Gastroesophageal sphincter (tissue), 4 donors: ENCODE measurements around the gene PPA1. TPM values are rescaled to one million over a fixed set of nuclear protein-coding genes. Genes with fewer than 3 reads are reported as not detected.

Experiments used
- ATAC-seq: fragments of 150-250 bp; one replicate; pipeline ENCODE4 v1.9.1; 2016; ENCODE audit warnings: mild to moderate bottlenecking, moderate library complexity
- H3K27ac ChIP-seq, 4 donors: fragments of 200-600 bp; sonication (generic) in 3 of 4; 1 replicate in 3 of 4; 2 replicates in 1 of 4; pipeline ENCODE4 v1.5.1; 2016 to 2019
- H3K27me3 ChIP-seq: fragments of 200-600 bp; sonication (generic); one replicate; pipeline ENCODE4 v1.5.1; 2019
- H3K36me3 ChIP-seq, 2 donors: fragments of 200-600 bp; sonication (generic); one replicate each; pipeline ENCODE4 v1.5.1; 2019; ENCODE audit warnings: control low read depth in 1 of 2
- H3K4me1 ChIP-seq, 3 donors: fragments of 200-600 bp; sonication (generic); 1 replicate in 2 of 3; 2 replicates in 1 of 3; pipeline ENCODE4 v1.5.1; 2016 to 2019; ENCODE audit warnings: control low read depth in 2 of 3
- H3K4me3 ChIP-seq, 2 donors: fragments of 200-600 bp; sonication (generic); one replicate each; pipeline ENCODE4 v1.5.1; 2019; ENCODE audit warnings: mild to moderate bottlenecking in 1 of 2, moderate library complexity in 1 of 2
- H3K9me3 ChIP-seq, 3 donors: fragments of 200-600 bp; sonication (generic); one replicate each; pipeline ENCODE4 v1.5.1; 2017 to 2019; ENCODE audit warnings: control low read depth in 2 of 3
- CTCF ChIP-seq, 4 experiments: fragments of 200-600 bp in 2 of 4; fragments of 450-650 bp in 2 of 4; sonication (generic) in 1 of 4; IDR thresholded peaks; one replicate each; pipeline ENCODE4 v1.5.1; 2017 to 2019; ENCODE audit warnings: antibody characterized with exemption in 4 of 4, mild to moderate bottlenecking in 2 of 4, moderate library complexity in 2 of 4
- EP300 ChIP-seq: sonication (generic); formaldehyde crosslinking; IDR thresholded peaks from one replicate; pipeline ENCODE4 v1.6.1; 2017; ENCODE audit warnings: antibody characterized with exemption, mild to moderate bottlenecking
- POLR2A ChIP-seq, 2 donors: fragments of 450-650 bp; IDR thresholded peaks; one replicate each; pipeline ENCODE4 v1.6.1; 2017; ENCODE audit warnings: antibody characterized with exemption in 2 of 2, mild to moderate bottlenecking in 2 of 2, moderate library complexity in 1 of 2
- POLR2AphosphoS5 ChIP-seq: sonication (generic); formaldehyde crosslinking; IDR thresholded peaks from one replicate; pipeline ENCODE4 v1.6.1; 2017; ENCODE audit warnings: antibody characterized with exemption
- WGBS, 2 donors: methylation state at CpG; one replicate each; pipeline ENCODE4 v1.1.5; 2018; ENCODE audit warnings: low coverage in 1 of 2; 5-methylcytosine and 5-hydroxymethylcytosine counted together
- total RNA-seq, 4 donors: library from RNA; depleted of rRNA; stranded (reverse); fragments of >200 nt; gene quantifications; one replicate each; pipeline ENCODE4 v1.1.0, GENCODE V29; 2016

The PPA1 gene
- total RNA-seq, 4 donors from 2014 or later: 45.0 to 91.4 (median 78.6) TPM

- no peaks in the 10 kb centered on the region for H3K4me1 ChIP-seq
- peaks cover 4 to 99% of the 10 kb centered on the region in 2 donors for H3K36me3 ChIP-seq
- H3K9me3 ChIP-seq: no peaks in the 10 kb centered on the region
- no peak overlapping the region for H3K4me3 ChIP-seq
- H3K27me3 ChIP-seq: no peaks in the 10 kb centered on the region
- ATAC-seq: no peak
- TF ChIP-seq EP300 (no peak), POLR2A (IDR thresholded peaks at IDR 0.05) (no peak), POLR2AphosphoS5 (no peak), CTCF (IDR thresholded peaks at IDR 0.05) (no peak)
- H3K27ac ChIP-seq: no peak overlapping the region
These were observed 21.0 kb downstream of the PPA1 start for GRCh38 chr10:70212277-70212676.

GRCh38 chr10:70206762-70207161, 26.5 kb downstream of the PPA1 start:
- no CpG with 5 or more reads among the region's 5 CpGs for WGBS, 2 donors
- no peaks in the 10 kb centered on the region for H3K27me3 ChIP-seq

GRCh38 chr10:70201105-70201504, 32.1 kb downstream of the PPA1 start:
- H3K4me3 ChIP-seq: no peak overlapping the region
- no peaks in the 10 kb centered on the region for H3K4me1 ChIP-seq
- ATAC-seq: no peak
- WGBS, 2 donors: 86 to 90% methylated on average over 1 of the region's 1 CpG
- no peaks in the 10 kb centered on the region for H3K27me3 ChIP-seq
- no peak for TF ChIP-seq CTCF (IDR thresholded peaks at IDR 0.05)
- no peak for TF ChIP-seq POLR2A (IDR thresholded peaks at IDR 0.05)
- TF ChIP-seq POLR2AphosphoS5: no peak
- H3K9me3 ChIP-seq: peaks cover 0 to 12% (median 0%) of the 10 kb centered on the region in 3 donors
- H3K36me3 ChIP-seq: peaks cover 0 to 82% of the 10 kb centered on the region in 2 donors
- no peak overlapping the region for H3K27ac ChIP-seq

More at GRCh38 chr10:70206762-70207161, 26.5 kb downstream of the PPA1 start:
- Histone ChIP-seq H3K4me1 (no peaks in the 10 kb centered on the region), H3K36me3 (peaks cover 4 to 98% of the 10 kb centered on the region in 2 donors), H3K9me3 (no peaks in the 10 kb centered on the region), H3K27ac (no peak overlapping the region), H3K4me3 (no peak overlapping the region)
- no peak for TF ChIP-seq CTCF (IDR thresholded peaks at IDR 0.05)
- no peak for TF ChIP-seq POLR2AphosphoS5
- no peak for TF ChIP-seq EP300
- no peak for TF ChIP-seq POLR2A (IDR thresholded peaks at IDR 0.05)
- ATAC-seq: no peak

- Histone ChIP-seq H3K27ac (no peak overlapping the region), H3K4me3 (no peak overlapping the region), H3K27me3 (no peaks in the 10 kb centered on the region), H3K9me3 (peaks cover 0 to 12% (median 0%) of the 10 kb centered on the region in 3 donors), H3K4me1 (no peaks in the 10 kb centered on the region), H3K36me3 (peaks cover 0 to 60% of the 10 kb centered on the region in 2 donors)
- ATAC-seq: no peak
- WGBS, 2 donors: 95 to 100% methylated on average over 1 to 4 of the region's 5 CpGs
- TF ChIP-seq EP300: no peak
- TF ChIP-seq CTCF (IDR thresholded peaks at IDR 0.05): no peak
- TF ChIP-seq POLR2AphosphoS5: no peak
- no peak for TF ChIP-seq POLR2A (IDR thresholded peaks at IDR 0.05)
These were observed 34.3 kb downstream of the PPA1 start for GRCh38 chr10:70198696-70199466.
